Measurements from ENCODE around the gene ACAA2. TPM values are rescaled to one million over a fixed set of nuclear protein-coding genes. Genes with fewer than 3 reads are reported as not detected.

Gene ACAA2
- total RNA-seq, 1 experiment from 2014 or later, result 51.1 TPM

DNA sequence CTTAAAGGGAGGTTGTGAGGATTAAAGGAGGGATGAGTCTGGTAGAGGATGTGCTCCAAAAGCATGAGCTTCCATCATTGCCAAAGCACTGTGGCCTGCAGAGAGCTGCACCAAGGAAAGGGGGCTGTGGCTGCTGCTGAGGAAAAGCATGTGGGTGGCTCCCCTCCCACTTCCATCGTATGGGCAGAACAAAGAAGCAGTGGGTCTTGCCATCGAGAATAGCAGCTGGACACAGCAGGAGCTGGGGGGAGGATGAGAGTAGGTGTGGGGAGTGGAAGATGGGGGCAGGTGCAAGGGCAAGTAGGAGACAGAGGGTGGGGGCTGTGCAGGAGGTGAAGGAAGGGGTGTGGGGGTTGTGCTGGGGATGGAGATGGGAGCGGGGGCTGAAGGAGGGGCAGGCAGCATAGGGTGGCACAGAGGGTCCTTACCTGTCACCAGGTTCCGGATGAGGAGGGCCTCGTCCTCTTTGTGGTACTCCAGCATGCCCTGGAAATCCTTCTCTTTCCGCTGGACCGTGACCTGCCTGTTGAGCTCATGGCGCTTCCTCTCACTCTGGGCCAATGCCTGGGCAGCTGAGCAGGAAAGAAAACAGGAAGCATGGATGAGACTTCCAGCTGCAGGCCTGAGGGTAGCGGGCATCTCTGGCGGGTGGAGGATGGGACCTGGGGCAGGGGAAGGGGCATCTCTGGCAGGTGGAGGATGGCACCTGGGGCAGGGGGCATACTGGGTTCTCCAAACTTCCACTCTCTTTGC, 33.6 kb upstream of the ACAA2 start:
- no peak for DNase-seq (ENCODE audit: low spot score)
- Histone ChIP-seq H3K4me3 (ENCODE audit: low read depth, low read length, poor library complexity, severe bottlenecking) (no peak overlapping the region), H3K27ac (ENCODE audit: low read depth, low read length, poor library complexity, severe bottlenecking) (no peak overlapping the region), H3K9me3 (ENCODE audit: low read depth, low read length, poor library complexity, severe bottlenecking) (no peaks in the 10 kb centered on the region), H3K4me1 (ENCODE audit: insufficient read depth, low read length, poor library complexity, severe bottlenecking) (no peaks in the 10 kb centered on the region), H3K36me3 (ENCODE audit: insufficient read depth, low read length, poor library complexity, severe bottlenecking) (no peaks in the 10 kb centered on the region), H3K27me3 (replicated peaks; ENCODE audit: insufficient read depth, low read depth, low read length, poor library complexity) (no peaks in the 10 kb centered on the region)
- TF ChIP-seq, protein P1, sequence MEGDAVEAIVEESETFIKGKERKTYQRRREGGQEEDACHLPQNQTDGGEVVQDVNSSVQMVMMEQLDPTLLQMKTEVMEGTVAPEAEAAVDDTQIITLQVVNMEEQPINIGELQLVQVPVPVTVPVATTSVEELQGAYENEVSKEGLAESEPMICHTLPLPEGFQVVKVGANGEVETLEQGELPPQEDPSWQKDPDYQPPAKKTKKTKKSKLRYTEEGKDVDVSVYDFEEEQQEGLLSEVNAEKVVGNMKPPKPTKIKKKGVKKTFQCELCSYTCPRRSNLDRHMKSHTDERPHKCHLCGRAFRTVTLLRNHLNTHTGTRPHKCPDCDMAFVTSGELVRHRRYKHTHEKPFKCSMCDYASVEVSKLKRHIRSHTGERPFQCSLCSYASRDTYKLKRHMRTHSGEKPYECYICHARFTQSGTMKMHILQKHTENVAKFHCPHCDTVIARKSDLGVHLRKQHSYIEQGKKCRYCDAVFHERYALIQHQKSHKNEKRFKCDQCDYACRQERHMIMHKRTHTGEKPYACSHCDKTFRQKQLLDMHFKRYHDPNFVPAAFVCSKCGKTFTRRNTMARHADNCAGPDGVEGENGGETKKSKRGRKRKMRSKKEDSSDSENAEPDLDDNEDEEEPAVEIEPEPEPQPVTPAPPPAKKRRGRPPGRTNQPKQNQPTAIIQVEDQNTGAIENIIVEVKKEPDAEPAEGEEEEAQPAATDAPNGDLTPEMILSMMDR (conservative IDR thresholded peaks at IDR 0.05; ENCODE audit: low read depth, low read length), result no peak
- TF ChIP-seq EZH2 (IDR thresholded peaks at IDR 0.05; ENCODE audit: borderline replicate concordance, low read depth, low read length, poor library complexity, severe bottlenecking), result no peak
- no TSS peak for BruUV-seq (replicated peaks)
- POLR2A ChIA-PET (ENCODE audit: low non-redundant PET), result no interaction called here
- intact Hi-C loops (cut with micrococcal nuclease; ENCODE audit: unreplicated experiment), result no loop called here
- CTCF ChIA-PET, result no interaction called here

DNA sequence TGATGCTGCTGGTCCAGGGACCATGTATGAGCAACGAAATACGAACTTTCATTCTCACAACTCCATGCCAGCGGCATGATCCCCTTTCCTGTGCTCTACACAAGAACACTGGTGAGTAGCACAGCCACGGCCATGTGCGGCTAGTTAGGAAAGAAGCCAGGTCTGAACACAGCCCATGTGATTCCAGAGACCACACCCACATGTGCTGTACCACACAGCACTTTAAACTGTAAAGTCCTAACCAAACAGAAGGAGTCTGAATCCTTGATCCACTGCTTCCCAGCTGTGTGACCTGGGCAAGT, 33.0 kb upstream of the ACAA2 start:
- Histone ChIP-seq H3K36me3 (ENCODE audit: insufficient read depth, low read length, poor library complexity, severe bottlenecking) (no peaks in the 10 kb centered on the region), H3K27me3 (replicated peaks; ENCODE audit: insufficient read depth, low read depth, low read length, poor library complexity) (no peaks in the 10 kb centered on the region), H3K27ac (ENCODE audit: low read depth, low read length, poor library complexity, severe bottlenecking) (no peak overlapping the region), H3K9me3 (ENCODE audit: low read depth, low read length, poor library complexity, severe bottlenecking) (no peaks in the 10 kb centered on the region), H3K4me3 (ENCODE audit: low read depth, low read length, poor library complexity, severe bottlenecking) (no peak overlapping the region), H3K4me1 (ENCODE audit: insufficient read depth, low read length, poor library complexity, severe bottlenecking) (no peaks in the 10 kb centered on the region)
- intact Hi-C loops (cut with micrococcal nuclease; ENCODE audit: unreplicated experiment), result no loop called here
- no peak for TF ChIP-seq EZH2 (IDR thresholded peaks at IDR 0.05; ENCODE audit: borderline replicate concordance, low read depth, low read length, poor library complexity, severe bottlenecking)
- TF ChIP-seq, protein P1 (conservative IDR thresholded peaks at IDR 0.05; ENCODE audit: low read depth, low read length), result no peak
- no TSS peak for BruUV-seq (replicated peaks)
- no peak for DNase-seq (ENCODE audit: low spot score)
- POLR2A ChIA-PET (ENCODE audit: low non-redundant PET), result no interaction called here
- CTCF ChIA-PET, result no interaction called here

GRCh38 chr18:49845629-49846360, 32.5 kb upstream of the ACAA2 start:
- POLR2A ChIA-PET (ENCODE audit: low non-redundant PET), result no interaction called here
- Histone ChIP-seq H3K36me3 (ENCODE audit: insufficient read depth, low read length, poor library complexity, severe bottlenecking) (no peaks in the 10 kb centered on the region), H3K27ac (ENCODE audit: low read depth, low read length, poor library complexity, severe bottlenecking) (no peak overlapping the region), H3K9me3 (ENCODE audit: low read depth, low read length, poor library complexity, severe bottlenecking) (no peaks in the 10 kb centered on the region), H3K27me3 (replicated peaks; ENCODE audit: insufficient read depth, low read depth, low read length, poor library complexity) (no peaks in the 10 kb centered on the region), H3K4me3 (ENCODE audit: low read depth, low read length, poor library complexity, severe bottlenecking) (no peak overlapping the region), H3K4me1 (ENCODE audit: insufficient read depth, low read length, poor library complexity, severe bottlenecking) (no peaks in the 10 kb centered on the region)
- TF ChIP-seq EZH2 (IDR thresholded peaks at IDR 0.05; ENCODE audit: borderline replicate concordance, low read depth, low read length, poor library complexity, severe bottlenecking), result no peak
- TF ChIP-seq, protein P1 (conservative IDR thresholded peaks at IDR 0.05; ENCODE audit: low read depth, low read length), result no peak
- BruUV-seq (replicated peaks), result no TSS peak
- intact Hi-C loops (cut with micrococcal nuclease; ENCODE audit: unreplicated experiment), result no loop called here
- CTCF ChIA-PET, result no interaction called here
- no peak for DNase-seq (ENCODE audit: low spot score)

Measured in A673 (cell line).